Measurements from ENCODE around the gene CHAF1B. TPM values are rescaled to one million over a fixed set of nuclear protein-coding genes. Genes with fewer than 3 reads are reported as not detected.

The CHAF1B gene
- total and polyA plus RNA-seq, 9 of the 15 experiments (the other 6 are each of a cell fraction or from before 2014, with no cell fraction given), result 7.5 to 36.8 (median 21.0) TPM

GRCh38 chr21:36429947-36430546 is 44.9 kb downstream of the CHAF1B start (continued):
- no peak for TF ChIP-seq CEBPG (CRISPR knock-in tag; IDR thresholded peaks at IDR 0.05)
- TF ChIP-seq CEBPG (tag; conservative IDR thresholded peaks at IDR 0.05 in 1 of 2, IDR thresholded peaks at IDR 0.05 in 1 of 2), result no peak
- peak; percentile 90 to 94 for TF ChIP-seq FOXK2 (conservative IDR thresholded peaks at IDR 0.05 in 1 of 2, IDR thresholded peaks at IDR 0.05 in 1 of 2; ENCODE audit: low read depth in 2 of 2)
- peak; percentile 75 for TF ChIP-seq RBFOX2 (IDR thresholded peaks at IDR 0.05; ENCODE audit: low read depth, low read length)
- peak; percentile 97 for TF ChIP-seq EP300 (IDR thresholded peaks at IDR 0.05; ENCODE audit: low read length)
- no peak; the same call in 1 of the 2 replicates for TF ChIP-seq HEY1 (CRISPR knock-in tag; IDR thresholded peaks at IDR 0.05; ENCODE audit: borderline replicate concordance)
- no peak for TF ChIP-seq NFATC3 (IDR thresholded peaks at IDR 0.05)
- no peak for TF ChIP-seq ZBTB26 (CRISPR knock-in tag; IDR thresholded peaks at IDR 0.05)
- peak; percentile 36; the same call in 1 of the 2 replicates for TF ChIP-seq MAFK (IDR thresholded peaks at IDR 0.05; ENCODE audit: low read length)
- TF ChIP-seq ELF1 (tag; IDR thresholded peaks at IDR 0.05), result 0 out of 2 replicates have a peak, but pooled peaks have one; percentile 43
- TF ChIP-seq IFI16 (CRISPR knock-in tag; IDR thresholded peaks at IDR 0.05), result no peak
- no peak for TF ChIP-seq ZNF830 (CRISPR knock-in tag; IDR thresholded peaks at IDR 0.05)
- no peak; the same call in 1 of the 2 replicates for TF ChIP-seq TRIM28 (IDR thresholded peaks at IDR 0.05)
- TF ChIP-seq EP400 (IDR thresholded peaks at IDR 0.05), result peak; percentile 60
- TF ChIP-seq BRF2 (IDR thresholded peaks at IDR 0.05; ENCODE audit: borderline replicate concordance, insufficient read depth, insufficient read length), result no peak
- TF ChIP-seq TAF15 (IDR thresholded peaks at IDR 0.05; ENCODE audit: low read depth, low read length), result no peak
- no peak for TF ChIP-seq POLR3G (IDR thresholded peaks at IDR 0.05; ENCODE audit: extremely low read depth, insufficient read length, insufficient replicate concordance)
- TF ChIP-seq XRCC3 (IDR thresholded peaks at IDR 0.05), result no peak
- TF ChIP-seq FOXJ2 (tag; IDR thresholded peaks at IDR 0.05), result peak; percentile 70
- no peak for TF ChIP-seq DLX4 (CRISPR knock-in tag; IDR thresholded peaks at IDR 0.05)
- TF ChIP-seq TCF7L2 (IDR thresholded peaks at IDR 0.05; ENCODE audit: low read depth, low read length), result no peak
- TF ChIP-seq NFIC (IDR thresholded peaks at IDR 0.05), result peak; percentile 92
- no peak for TF ChIP-seq GABPB2 (CRISPR knock-in tag; conservative IDR thresholded peaks at IDR 0.05)
- TF ChIP-seq RUNX1 (IDR thresholded peaks at IDR 0.05; ENCODE audit: low read depth), result peak; percentile 91
- TF ChIP-seq FOS (IDR thresholded peaks at IDR 0.05; ENCODE audit: extremely low read depth, insufficient read length), result peak; percentile 75
- TF ChIP-seq THRAP3 (IDR thresholded peaks at IDR 0.05; ENCODE audit: borderline replicate concordance), result no peak
- no peak for TF ChIP-seq ZSCAN32 (CRISPR knock-in tag; IDR thresholded peaks at IDR 0.05)
- TF ChIP-seq TEAD4 (IDR thresholded peaks at IDR 0.05; ENCODE audit: low read length), result peak; percentile 97
- no peak for TF ChIP-seq TEAD4 (CRISPR knock-in tag; IDR thresholded peaks at IDR 0.05; ENCODE audit: borderline replicate concordance)
- no peak for TF ChIP-seq CBX8 (IDR thresholded peaks at IDR 0.05; ENCODE audit: borderline replicate concordance, extremely low read depth, low read depth, low read length, poor library complexity, severe bottlenecking)
